Endodermal cell (in vitro differentiated cells): ENCODE data around the gene EYS. TPM values are rescaled to one million over a fixed set of nuclear protein-coding genes. Genes with fewer than 3 reads are reported as not detected.

Experiments used
- DNase-seq: peaks from one replicate; pipeline ENCODE4 v3.0.0-alpha.2; 2017
- H3K27ac ChIP-seq: 2 replicates; pipeline ENCODE4 v1.5.1; 2013; ENCODE audit warnings: mild to moderate bottlenecking, low read depth, low read length, moderate library complexity
- H3K27me3 ChIP-seq: 2 replicates; pipeline ENCODE4 v1.6.1; 2013; ENCODE audit warnings: mild to moderate bottlenecking, low read length, moderate library complexity; ENCODE audit not compliant: insufficient read depth, control insufficient read depth, poor library complexity, severe bottlenecking
- H3K36me3 ChIP-seq: 2 replicates; pipeline ENCODE4 v1.7.0; 2013; ENCODE audit warnings: mild to moderate bottlenecking, low read length, moderate library complexity; ENCODE audit not compliant: control insufficient read depth, insufficient read depth
- H3K4me1 ChIP-seq: one replicate; pipeline ENCODE4 v1.7.0; 2013; ENCODE audit warnings: low read length; ENCODE audit not compliant: control insufficient read depth, insufficient read depth
- H3K4me3 ChIP-seq: 2 replicates; pipeline ENCODE4 v1.5.1; 2013; ENCODE audit warnings: mild to moderate bottlenecking, low read length, moderate library complexity
- H3K9ac ChIP-seq: 2 replicates; pipeline ENCODE4 v1.6.1; 2013; ENCODE audit warnings: mild to moderate bottlenecking, low read length, moderate library complexity; ENCODE audit not compliant: poor library complexity, severe bottlenecking; ENCODE audit errors: extremely low read depth
- H3K9me3 ChIP-seq: 2 replicates; pipeline ENCODE4 v1.6.1; 2013; ENCODE audit warnings: mild to moderate bottlenecking, low read length, moderate library complexity; ENCODE audit not compliant: control insufficient read depth
- H3K27ac Mint-ChIP-seq: 2 replicates; pipeline ENCODE4 v1.8.0; 2020; ENCODE audit warnings: mixed read lengths
- H3K27me3 Mint-ChIP-seq: 2 replicates; pipeline ENCODE4 v1.8.0; 2021; ENCODE audit warnings: mild to moderate bottlenecking, mixed read lengths; ENCODE audit not compliant: insufficient read depth
- H3K36me3 Mint-ChIP-seq: 2 replicates; pipeline ENCODE4 v1.8.0; 2020; ENCODE audit warnings: low read depth, mixed read lengths
- H3K4me1 Mint-ChIP-seq: 2 replicates; pipeline ENCODE4 v1.8.0; 2020; ENCODE audit warnings: mixed read lengths
- H3K4me3 Mint-ChIP-seq: 2 replicates; pipeline ENCODE4 v1.8.0; 2020; ENCODE audit warnings: mild to moderate bottlenecking, moderate library complexity, mixed read lengths
- H3K9me3 Mint-ChIP-seq: 2 replicates; pipeline ENCODE4 v1.8.0; 2020; ENCODE audit warnings: mild to moderate bottlenecking, mixed read lengths
- WGBS, 2 experiments: methylation state at CpG; one replicate each; pipeline versions ENCODE4 v1.1.5 to v1.1.7; 2013; ENCODE audit warnings: missing lambda C conversion rate in 2 of 2, mixed read lengths in 1 of 2; ENCODE audit not compliant: insufficient coverage in 1 of 2, insufficient read length in 1 of 2; 5-methylcytosine and 5-hydroxymethylcytosine counted together
- total RNA-seq, 2 donors: library from RNA; stranded (reverse); fragmentation: NEBNext Ultra II Directional in 1 of 2; extraction: Animal tissue kit (Norgen Biotek cat#: 25700) in 1 of 2; gene quantifications; 2 replicates in 1 of 2; 3 replicates in 1 of 2; pipeline ENCODE4 v1.2.1, GENCODE V29; 2021
- TF ChIP-seq, protein P1 (sequence below): fragments of 200-600 bp; sonication (generic); conservative IDR thresholded peaks from 2 replicates; pipeline ENCODE4 v1.5.0; 2021; ENCODE audit warnings: antibody characterized with exemption, mild to moderate bottlenecking

EYS gene
- total RNA-seq, 2 donors from 2014 or later: 0.31 to 0.70 TPM

- H3K4me3 ChIP-seq: peak overlapping the region; percentile 56
- Mint-ChIP-seq H3K27me3 (no peaks in the 10 kb centered on the region), H3K4me3 (no peak overlapping the region), H3K9me3 (no peaks in the 10 kb centered on the region), H3K27ac (no peak overlapping the region), H3K36me3 (no peaks in the 10 kb centered on the region), H3K4me1 (peaks cover 35% of the 10 kb centered on the region)
- no peak overlapping the region for H3K27ac ChIP-seq
- H3K9me3 ChIP-seq: no peaks in the 10 kb centered on the region
- DNase-seq: no peak
- no peak overlapping the region for H3K9ac ChIP-seq
- WGBS, 2 experiments: 27% methylated on average over 3 of the region's 4 CpGs; no CpG with 5 or more reads in 1 of the 2 experiments
- H3K27me3 ChIP-seq: no peaks in the 10 kb centered on the region
- peaks cover 10% of the 10 kb centered on the region for H3K4me1 ChIP-seq
- no peaks in the 10 kb centered on the region for H3K36me3 ChIP-seq
- TF ChIP-seq, protein P1, sequence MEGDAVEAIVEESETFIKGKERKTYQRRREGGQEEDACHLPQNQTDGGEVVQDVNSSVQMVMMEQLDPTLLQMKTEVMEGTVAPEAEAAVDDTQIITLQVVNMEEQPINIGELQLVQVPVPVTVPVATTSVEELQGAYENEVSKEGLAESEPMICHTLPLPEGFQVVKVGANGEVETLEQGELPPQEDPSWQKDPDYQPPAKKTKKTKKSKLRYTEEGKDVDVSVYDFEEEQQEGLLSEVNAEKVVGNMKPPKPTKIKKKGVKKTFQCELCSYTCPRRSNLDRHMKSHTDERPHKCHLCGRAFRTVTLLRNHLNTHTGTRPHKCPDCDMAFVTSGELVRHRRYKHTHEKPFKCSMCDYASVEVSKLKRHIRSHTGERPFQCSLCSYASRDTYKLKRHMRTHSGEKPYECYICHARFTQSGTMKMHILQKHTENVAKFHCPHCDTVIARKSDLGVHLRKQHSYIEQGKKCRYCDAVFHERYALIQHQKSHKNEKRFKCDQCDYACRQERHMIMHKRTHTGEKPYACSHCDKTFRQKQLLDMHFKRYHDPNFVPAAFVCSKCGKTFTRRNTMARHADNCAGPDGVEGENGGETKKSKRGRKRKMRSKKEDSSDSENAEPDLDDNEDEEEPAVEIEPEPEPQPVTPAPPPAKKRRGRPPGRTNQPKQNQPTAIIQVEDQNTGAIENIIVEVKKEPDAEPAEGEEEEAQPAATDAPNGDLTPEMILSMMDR: no peak
Observed at GRCh38 chr6:64259372-64259771, 1447.7 kb downstream of the EYS start.

GRCh38 chr6:64258752-64259151 lies 1448.3 kb downstream of the EYS start:
- Mint-ChIP-seq H3K4me1 (peaks cover 32% of the 10 kb centered on the region), H3K27ac (no peak overlapping the region), H3K36me3 (no peaks in the 10 kb centered on the region), H3K4me3 (no peak overlapping the region), H3K9me3 (no peaks in the 10 kb centered on the region), H3K27me3 (no peaks in the 10 kb centered on the region)
- 43 to 48% methylated on average over 2 of the region's 2 CpGs for WGBS, 2 experiments
- TF ChIP-seq, protein P1: no peak
- H3K27ac ChIP-seq: no peak overlapping the region
- no peak for DNase-seq
- H3K27me3 ChIP-seq: peaks cover under 1% of the 10 kb centered on the region
- no peaks in the 10 kb centered on the region for H3K36me3 ChIP-seq
- no peaks in the 10 kb centered on the region for H3K9me3 ChIP-seq
- peaks cover 10% of the 10 kb centered on the region for H3K4me1 ChIP-seq
- no peak overlapping the region for H3K9ac ChIP-seq
- peak overlapping the region; percentile 56 for H3K4me3 ChIP-seq

DNA sequence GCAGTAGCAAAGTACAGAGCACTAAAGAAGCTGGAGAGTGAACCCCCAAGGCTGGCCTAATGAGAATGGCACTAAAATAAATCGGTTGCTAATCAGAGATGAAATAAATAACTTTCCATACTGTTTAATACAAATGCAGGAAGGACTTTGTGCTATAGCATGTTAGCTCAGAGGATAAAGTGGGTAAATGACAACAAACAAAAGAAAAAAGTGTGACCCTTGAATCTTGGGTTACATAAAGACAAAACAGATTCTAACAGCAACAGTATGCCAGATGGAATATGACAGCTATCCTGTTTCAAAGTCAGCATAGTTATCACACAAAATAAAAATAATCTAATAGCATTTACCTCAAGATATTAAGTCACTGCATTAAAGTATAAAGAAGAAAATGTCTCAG lies 1448.7 kb downstream of the EYS start:
- H3K36me3 ChIP-seq: no peaks in the 10 kb centered on the region
- 90% methylated on average over 1 of the region's 1 CpG; no CpG with 5 or more reads in 1 of the 2 experiments for WGBS, 2 experiments
- peaks cover 5% of the 10 kb centered on the region for H3K27me3 ChIP-seq
- DNase-seq: no peak
- no peaks in the 10 kb centered on the region for H3K27me3 Mint-ChIP-seq
- H3K4me3 ChIP-seq: no peak overlapping the region
- no peak overlapping the region for H3K27ac ChIP-seq
- no peak overlapping the region for H3K9ac ChIP-seq
- no peaks in the 10 kb centered on the region for H3K36me3 Mint-ChIP-seq
- H3K27ac Mint-ChIP-seq: no peak overlapping the region
- peaks cover 10% of the 10 kb centered on the region for H3K4me1 ChIP-seq
- TF ChIP-seq, protein P1: no peak
- peaks cover 30% of the 10 kb centered on the region for H3K4me1 Mint-ChIP-seq
- no peak overlapping the region for H3K4me3 Mint-ChIP-seq
- no peaks in the 10 kb centered on the region for H3K9me3 ChIP-seq
- no peaks in the 10 kb centered on the region for H3K9me3 Mint-ChIP-seq
